Pulmonary artery endothelial cell (primary cell): ENCODE results near the gene CADM1. TPM values are rescaled to one million over a fixed set of nuclear protein-coding genes. Genes with fewer than 3 reads are reported as not detected.
"Not testable (repeated sequence)": the region's sequence is repeated elsewhere in the genome, so short reads cannot be mapped to it uniquely, and the experiment has no call there.

Experiments
- DNase-seq: peaks from one replicate; pipeline ENCODE4 v3.0.0-alpha.2; 2011; ENCODE audit warnings: low read depth, low spot score
- total RNA-seq: library from RNA; depleted of rRNA; stranded (reverse); fragments of >200 nt; gene quantifications from 2 replicates; pipeline ENCODE4 v1.2.3, GENCODE V29; 2014

The CADM1 gene
- total RNA-seq, 1 donor from 2014 or later, result 2.8 TPM

GRCh38 chr11:115477410-115477809 lies 26.8 kb downstream of the CADM1 start:
- no peak for DNase-seq

- DNase-seq, result no peak
These were observed 27.5 kb downstream of the CADM1 start for GRCh38 chr11:115476463-115477286.

- no peak for DNase-seq
These were observed 28.7 kb downstream of the CADM1 start for GRCh38 chr11:115475564-115475963.

GRCh38 chr11:115474306-115474705 lies 29.9 kb downstream of the CADM1 start:
- DNase-seq, result not testable (repeated sequence)

- no peak for DNase-seq
These were observed 31.0 kb downstream of the CADM1 start for GRCh38 chr11:115473167-115473566.

- DNase-seq, result no peak
These were observed 32.8 kb downstream of the CADM1 start for GRCh38 chr11:115471367-115471766.

GRCh38 chr11:115470928-115471327 lies 33.3 kb downstream of the CADM1 start:
- DNase-seq, result no peak

GRCh38 chr11:115469361-115469760 lies 34.9 kb downstream of the CADM1 start:
- DNase-seq, result no peak

GRCh38 chr11:115466122-115466521 lies 38.1 kb downstream of the CADM1 start:
- no peak for DNase-seq

- DNase-seq, result no peak
These were observed 39.9 kb downstream of the CADM1 start for GRCh38 chr11:115464269-115464668.

GRCh38 chr11:115463606-115464005 lies 40.6 kb downstream of the CADM1 start:
- DNase-seq, result no peak

GRCh38 chr11:115462757-115463156 lies 41.5 kb downstream of the CADM1 start:
- no peak for DNase-seq

GRCh38 chr11:115462004-115462541 lies 42.1 kb downstream of the CADM1 start:
- no peak for DNase-seq

GRCh38 chr11:115460512-115460911 lies 43.7 kb downstream of the CADM1 start:
- DNase-seq, result no peak

- DNase-seq, result no peak
These were observed 44.7 kb downstream of the CADM1 start for GRCh38 chr11:115459563-115459962.

GRCh38 chr11:115458877-115459276 lies 45.3 kb downstream of the CADM1 start:
- DNase-seq, result no peak

GRCh38 chr11:115456019-115456418 lies 48.2 kb downstream of the CADM1 start:
- DNase-seq, result no peak

GRCh38 chr11:115455613-115456012 lies 48.6 kb downstream of the CADM1 start:
- DNase-seq, result no peak

GRCh38 chr11:115454525-115454924 lies 49.7 kb downstream of the CADM1 start:
- no peak for DNase-seq

- DNase-seq, result no peak
These were observed 50.3 kb downstream of the CADM1 start for GRCh38 chr11:115453693-115454490.

GRCh38 chr11:115452241-115452640 lies 52.0 kb downstream of the CADM1 start:
- no peak for DNase-seq

- no peak for DNase-seq
These were observed 53.7 kb downstream of the CADM1 start for GRCh38 chr11:115450519-115450918.
